Fibroblast of pulmonary artery (primary cell): Measurements from ENCODE around the gene IL11RA.

ENCODE experiments used
- DNase-seq: peaks from one replicate; pipeline ENCODE4 v3.0.0-alpha.2; 2010; ENCODE audit warnings: low read depth
- H3K4me3 ChIP-seq: replicated peaks from 2 replicates; pipeline ENCODE4 v1.5.1; 2011; ENCODE audit warnings: low read depth, mild to moderate bottlenecking, control low read depth, low read length, moderate library complexity
- CTCF ChIP-seq: IDR thresholded peaks from 2 replicates; pipeline ENCODE4 v1.5.1; 2011; ENCODE audit warnings: mild to moderate bottlenecking, control low read depth, low read length, inconsistent platforms; ENCODE audit errors: missing control alignments

Gene IL11RA

GRCh38 chr9:34647651-34648050 is 4.3 kb upstream of the IL11RA start:
- peak overlapping the region; percentile 73 for H3K4me3 ChIP-seq
- no peak for TF ChIP-seq CTCF
- no peak for DNase-seq

- TF ChIP-seq CTCF: no peak
- no peak overlapping the region for H3K4me3 ChIP-seq
- DNase-seq: no peak
Observed at GRCh38 chr9:34648673-34649072, 3.3 kb upstream of the IL11RA start.

DNA sequence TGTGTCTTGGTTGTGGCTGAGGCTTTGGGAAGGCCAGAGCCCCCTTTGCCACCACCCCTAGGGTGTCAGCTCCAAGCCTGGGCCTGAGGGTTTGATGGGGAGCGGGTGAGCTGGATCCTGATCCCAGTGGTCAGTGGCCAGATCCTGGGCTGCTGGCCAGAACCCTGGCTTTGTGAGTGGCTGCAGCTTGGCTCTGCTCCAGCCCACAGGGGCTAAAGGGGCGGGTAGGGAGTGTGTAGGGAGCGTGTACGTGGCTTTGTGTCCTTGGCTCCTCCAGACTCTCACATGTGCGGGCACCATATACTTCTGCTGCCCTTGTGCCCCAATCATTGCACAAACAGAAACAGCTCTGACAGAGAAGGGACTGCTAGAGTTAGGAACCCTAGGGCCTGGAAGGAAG is 1.2 kb upstream of the IL11RA start:
- peak; percentile 40 for DNase-seq
- no peak overlapping the region for H3K4me3 ChIP-seq
- no peak for TF ChIP-seq CTCF

- peak overlapping the region; percentile 52 for H3K4me3 ChIP-seq
- peak; percentile 68 for DNase-seq
- TF ChIP-seq CTCF: no peak
Observed at GRCh38 chr9:34651321-34651720, 664 bp upstream of the IL11RA start.

DNA sequence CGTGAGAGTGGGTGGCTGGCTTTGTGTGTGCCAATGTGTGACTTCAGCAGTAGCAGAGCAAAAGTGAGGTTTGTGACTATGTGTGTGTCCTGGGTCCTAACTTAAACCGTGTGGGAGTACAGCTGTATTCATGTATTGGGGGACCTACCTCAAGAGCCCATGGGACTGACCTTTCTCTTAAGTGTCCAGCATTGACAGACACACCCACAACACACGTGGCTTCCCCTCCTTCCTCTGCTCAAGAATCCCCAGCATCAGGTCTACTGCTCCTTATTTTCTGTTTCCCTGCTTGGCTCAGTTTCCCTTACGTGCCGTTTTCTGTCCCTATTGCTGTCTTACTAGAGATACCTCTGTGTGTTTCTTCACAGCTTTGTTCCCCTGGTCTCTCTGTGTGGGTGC is 616 bp downstream of the IL11RA start:
- no peak for DNase-seq
- no peak for TF ChIP-seq CTCF
- H3K4me3 ChIP-seq: peak overlapping the region; percentile 52

DNA sequence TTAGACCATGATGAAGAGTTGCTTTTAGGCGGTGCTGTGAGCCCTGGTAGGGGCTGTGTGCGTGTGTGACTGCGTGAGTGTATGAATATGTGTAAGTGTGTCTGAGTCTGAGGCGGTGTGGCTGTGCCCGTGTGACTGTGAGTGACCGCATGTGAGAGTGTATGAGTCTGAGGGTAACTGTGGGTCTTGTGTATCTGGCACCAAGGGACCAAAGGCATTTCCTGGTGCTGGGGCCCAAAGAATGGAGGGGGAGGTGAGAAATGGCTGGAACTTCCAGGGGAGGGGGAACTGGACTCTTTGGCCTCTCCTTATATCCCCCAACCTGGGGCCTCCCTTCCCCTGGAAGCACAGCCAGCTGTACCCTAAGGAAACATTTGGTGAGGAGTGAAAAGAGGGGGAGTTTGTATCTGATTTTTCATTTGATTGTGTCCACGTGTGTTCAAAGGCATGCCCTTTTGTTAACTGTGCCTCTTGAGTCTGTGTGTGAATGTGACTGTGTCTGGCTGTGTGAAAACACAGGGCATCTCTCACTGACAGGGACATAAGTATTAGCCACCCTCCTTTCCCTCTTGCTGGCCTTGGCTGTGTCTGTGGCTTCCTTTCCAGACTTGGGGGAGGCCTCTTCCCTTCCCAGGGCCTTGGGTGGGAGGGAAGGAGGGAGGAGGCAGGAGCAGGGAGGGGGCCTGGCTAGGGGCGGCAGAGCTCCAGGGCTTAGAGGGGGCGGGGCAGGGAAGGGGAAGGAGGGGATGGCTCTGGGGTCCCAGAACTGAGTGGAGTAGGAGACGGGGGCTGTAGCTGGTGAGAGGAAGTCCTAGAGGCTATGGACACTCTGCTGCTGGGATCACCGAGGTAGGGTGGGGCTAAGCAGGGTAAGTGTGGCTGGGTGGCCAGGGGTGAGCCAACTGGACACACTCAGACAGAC is 1.4 kb downstream of the IL11RA start:
- peak overlapping the region; percentile 52 for H3K4me3 ChIP-seq
- peak; percentile 62 for DNase-seq
- no peak for TF ChIP-seq CTCF
